Glomerular endothelial cell (primary cell): ENCODE data around the gene POR. TPM values are rescaled to one million over a fixed set of nuclear protein-coding genes. Genes with fewer than 3 reads are reported as not detected.
"Not testable (repeated sequence)": the region's sequence is repeated elsewhere in the genome, so short reads cannot be mapped to it uniquely, and the experiment has no call there.

ENCODE experiments used
- DNase-seq: peaks from one replicate; pipeline ENCODE4 v3.0.0-alpha.2; 2011; ENCODE audit warnings: low read depth, low spot score; ENCODE audit errors: extremely low read depth
- total RNA-seq: library from RNA; depleted of rRNA; stranded (reverse); fragments of >200 nt; gene quantifications from 2 replicates; pipeline ENCODE4 v1.2.3, GENCODE V29; 2015

POR gene
- 62.3 and 73.0 TPM in 2 replicates for total RNA-seq

- DNase-seq = no peak
Measured at GRCh38 chr7:75914655-75915415, at the start of gene POR. Gene POR (plus strand): TSS chr7:75915155. CDS start chr7:75954002, 38,847 bp downstream.

GRCh38 chr7:75866114-75866488 lies 48.9 kb upstream of the POR start:
- no peak for DNase-seq

GRCh38 chr7:75866489-75867389 lies 48.2 kb upstream of the POR start:
- DNase-seq = no peak

DNA sequence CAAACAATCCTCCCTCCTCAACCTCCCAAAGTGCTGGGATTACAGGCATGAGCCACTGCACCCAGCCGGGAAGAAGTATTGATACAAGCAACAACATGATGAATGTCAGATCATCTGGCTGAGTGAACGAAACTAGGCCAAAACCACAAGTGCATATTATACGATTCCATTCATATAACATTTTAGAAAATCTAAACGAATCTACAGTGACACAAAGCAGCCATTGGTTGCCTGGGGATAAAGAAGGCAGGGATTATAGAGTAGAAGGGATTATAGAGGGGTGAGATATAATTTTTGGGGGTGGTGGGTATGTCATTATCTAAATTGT lies 47.6 kb upstream of the POR start:
- no peak for DNase-seq

DNA sequence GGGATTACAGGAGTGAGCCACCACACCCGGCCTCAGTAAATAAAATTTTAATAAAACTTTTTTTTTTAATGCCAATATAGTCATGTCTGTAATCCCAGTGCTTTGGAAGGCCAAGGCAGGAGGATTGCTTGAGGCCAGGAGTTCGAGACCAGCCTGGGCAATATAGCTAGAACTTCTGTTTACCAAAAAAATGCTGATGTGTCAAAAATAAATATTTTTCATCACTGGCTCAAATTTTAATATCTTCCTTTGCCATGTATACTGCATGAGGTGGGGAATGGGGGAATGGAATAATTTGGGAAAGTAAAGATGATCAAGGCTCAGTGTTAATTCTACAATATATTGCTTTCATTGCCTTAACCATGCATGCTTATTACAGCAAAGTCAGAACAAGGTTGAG lies 46.8 kb upstream of the POR start:
- no peak for DNase-seq

GRCh38 chr7:75869776-75870379 lies 45.1 kb upstream of the POR start:
- no peak for DNase-seq

- no peak for DNase-seq
Measured at GRCh38 chr7:75870557-75871161, 44.3 kb upstream of the POR start.

DNA sequence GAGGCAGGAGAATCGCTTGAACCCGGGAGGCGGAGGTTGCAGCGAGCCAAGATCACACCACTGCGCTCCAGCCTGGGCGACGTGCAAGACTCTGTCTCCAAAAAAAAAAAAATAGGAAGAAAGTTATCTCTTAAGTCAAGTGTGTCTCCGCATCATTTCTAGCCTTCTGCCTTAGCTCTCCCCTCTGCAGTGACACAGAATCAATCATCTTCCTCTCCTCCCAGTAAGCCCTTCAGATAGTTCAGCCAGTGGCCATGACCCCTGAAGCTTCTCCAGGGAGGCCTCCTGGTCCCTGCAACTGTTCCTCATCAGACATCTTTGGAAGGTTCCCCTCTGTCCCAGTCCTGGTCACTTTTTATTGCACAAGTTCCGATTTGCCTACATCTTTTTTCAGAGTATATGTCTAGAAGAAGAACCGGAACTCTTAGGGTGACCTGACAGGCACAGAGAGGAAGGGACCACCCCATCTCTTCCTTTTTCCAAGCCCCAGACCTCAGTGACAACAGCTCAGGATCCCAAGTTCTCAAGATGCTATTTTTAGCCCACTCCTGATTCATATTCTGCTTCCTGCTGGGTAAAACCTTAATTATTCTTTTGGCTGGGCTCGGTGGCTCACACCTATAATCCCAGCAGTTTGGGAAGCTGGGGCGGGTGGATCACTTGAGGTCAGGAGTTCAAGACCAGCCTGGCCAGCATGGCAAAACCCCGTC lies 42.7 kb upstream of the POR start:
- DNase-seq = no peak

GRCh38 chr7:75874180-75874579 lies 40.8 kb upstream of the POR start:
- DNase-seq = not testable (repeated sequence)

GRCh38 chr7:75875113-75876080 lies 39.6 kb upstream of the POR start:
- no peak for DNase-seq

DNA sequence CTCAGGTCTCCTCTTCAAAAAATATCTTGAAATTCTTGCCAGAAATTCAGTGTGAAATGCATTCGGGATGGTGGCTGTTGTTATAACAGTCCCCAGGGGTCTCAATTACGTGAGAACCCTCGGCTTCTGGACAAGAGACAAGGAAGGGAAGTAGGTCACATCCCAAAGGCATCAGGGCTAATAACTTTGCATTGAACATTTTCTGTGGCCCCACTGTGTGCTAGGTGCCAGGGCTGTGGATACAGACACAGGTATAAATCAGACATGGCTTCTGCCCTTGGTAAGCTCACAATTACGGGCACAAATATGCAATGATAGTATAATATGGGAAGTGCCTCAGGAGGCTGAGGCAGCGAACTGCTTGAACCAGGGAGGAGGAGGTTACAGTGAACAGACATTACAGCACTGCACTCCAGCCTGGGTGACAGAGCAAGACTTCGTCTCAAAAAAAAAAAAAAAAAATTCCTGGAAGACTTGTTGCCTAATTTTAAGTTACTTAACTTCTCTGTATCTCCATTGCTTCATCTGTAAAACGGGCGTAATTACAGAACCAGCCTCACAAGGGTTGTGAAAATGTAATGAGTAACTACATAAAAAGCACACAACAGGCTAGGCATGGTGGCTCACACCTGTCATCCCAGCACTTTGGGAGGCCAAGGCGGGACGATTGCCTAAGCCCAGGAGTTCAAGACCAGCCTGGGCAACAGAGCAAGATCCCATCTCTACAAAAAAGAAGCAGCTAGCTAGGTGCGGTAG lies 38.7 kb upstream of the POR start:
- DNase-seq = no peak

DNA sequence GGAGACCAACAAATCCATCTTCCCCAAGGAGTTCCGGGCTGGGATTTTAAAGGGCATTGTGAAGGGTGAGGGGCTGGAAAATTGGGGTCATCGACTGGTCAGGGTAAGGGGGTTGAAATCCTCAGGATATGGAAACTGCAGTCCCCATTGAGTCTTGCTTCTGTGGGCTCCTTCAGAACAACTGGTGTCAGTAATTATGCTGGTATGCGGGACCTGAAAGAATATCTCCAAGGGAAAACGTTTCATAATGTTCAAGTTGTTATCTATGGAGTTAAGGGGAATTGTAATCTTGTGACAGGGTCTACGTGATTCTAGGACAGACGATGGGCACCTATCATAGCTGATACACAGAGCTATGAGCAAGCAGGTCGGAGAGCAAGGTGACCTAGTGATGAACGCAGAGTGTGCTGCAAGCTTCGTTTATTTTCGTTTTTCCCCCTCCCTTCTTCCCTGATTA lies 36.6 kb upstream of the POR start:
- no peak for DNase-seq

DNA sequence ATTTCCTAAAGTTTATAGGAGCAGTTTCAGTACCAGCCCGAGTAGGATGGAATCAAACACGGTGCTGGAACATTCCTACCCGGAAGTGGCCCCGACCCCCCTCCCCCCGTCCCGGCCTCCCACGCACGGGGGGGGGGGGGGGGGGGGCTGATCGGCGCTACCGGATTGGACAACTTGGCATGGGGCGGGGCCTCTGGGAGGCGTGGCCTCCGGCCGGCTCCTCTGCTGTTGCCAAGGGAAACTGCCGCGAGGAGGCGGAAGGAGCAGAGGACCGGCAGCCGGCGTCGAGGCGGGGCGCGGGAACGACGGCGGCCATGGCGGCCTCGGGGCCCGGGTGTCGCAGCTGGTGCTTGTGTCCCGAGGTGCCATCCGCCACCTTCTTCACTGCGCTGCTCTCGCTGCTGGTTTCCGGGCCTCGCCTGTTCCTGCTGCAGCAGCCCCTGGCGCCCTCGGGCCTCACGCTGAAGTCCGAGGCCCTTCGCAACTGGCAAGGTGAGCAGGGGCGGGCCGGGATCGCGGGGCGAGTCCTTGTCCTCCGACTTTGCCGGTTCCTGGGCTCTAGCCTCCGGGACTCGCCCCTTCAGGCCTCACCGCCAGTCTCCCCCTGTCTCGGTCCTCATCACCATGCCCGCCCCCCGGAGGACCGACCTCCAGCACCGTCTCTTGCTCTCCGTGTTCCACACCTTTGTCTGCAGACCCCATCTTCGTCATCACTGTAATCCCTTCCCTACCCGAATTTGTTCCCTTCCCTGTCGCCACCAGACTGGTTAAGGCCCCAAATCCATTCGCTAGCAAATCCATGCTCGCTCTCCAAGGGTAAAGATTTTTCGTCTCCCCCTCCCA lies 36.0 kb upstream of the POR start, which contains the start of gene RHBDD2:
RHBDD2 (plus strand) TSS at position 266 of the 843 bp plus-strand sequence; CDS start at position 315, 49 bp downstream.
- no peak for DNase-seq

GRCh38 chr7:75879771-75880184 lies 35.2 kb upstream of the POR start:
- no peak for DNase-seq

GRCh38 chr7:75880242-75880641 lies 34.7 kb upstream of the POR start:
- DNase-seq = no peak

DNA sequence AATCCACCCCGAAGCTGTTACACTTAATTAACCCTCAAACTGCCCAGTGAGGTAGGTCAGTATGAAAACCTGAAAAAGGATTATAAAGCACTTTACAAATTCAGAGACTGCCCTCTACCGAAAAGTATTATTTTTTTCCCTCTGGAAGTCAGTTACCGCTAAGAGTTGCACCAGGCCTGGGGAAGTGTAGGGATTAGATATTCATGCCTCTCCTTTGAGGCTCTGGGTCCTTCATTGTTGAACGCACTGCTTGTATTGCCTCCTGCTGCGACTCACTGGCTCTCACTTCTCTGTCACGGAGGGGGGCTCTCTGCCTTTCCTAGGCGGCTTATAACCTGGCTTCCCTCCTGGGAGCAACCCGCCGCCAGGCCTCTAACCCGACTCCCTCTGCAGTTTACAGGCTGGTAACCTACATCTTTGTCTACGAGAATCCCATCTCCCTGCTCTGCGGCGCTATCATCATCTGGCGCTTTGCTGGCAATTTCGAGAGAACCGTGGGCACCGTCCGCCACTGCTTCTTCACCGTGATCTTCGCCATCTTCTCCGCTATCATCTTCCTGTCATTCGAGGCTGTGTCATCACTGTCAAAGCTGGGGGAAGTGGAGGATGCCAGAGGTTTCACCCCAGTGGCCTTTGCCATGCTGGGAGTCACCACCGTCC lies 33.4 kb upstream of the POR start:
- no peak for DNase-seq

- not testable (repeated sequence) for DNase-seq
Measured at GRCh38 chr7:75883265-75883824, 31.6 kb upstream of the POR start.
